ENCODE measurements around the gene SPCS2.
A peak's percentile ranks its signal among the peaks of the same experiment; 100 is the strongest.

SPCS2 gene

GRCh38 chr11:74948898-74949752 is at the start of gene SPCS2, which contains the start of gene XRRA1:
SPCS2 (plus strand) TSS chr11:74949266; CDS start chr11:74949286, 20 bp downstream.
XRRA1 (minus strand) TSS chr11:74949091; CDS start chr11:74940878, 8,213 bp downstream.
- no peak for TF ChIP-seq CTCF (IDR thresholded peaks at IDR 0.05; ENCODE audit: low read depth, low read length, missing control alignments)
- peak; percentile 97 for DNase-seq (ENCODE audit: low read depth)
- peak within 1 kb of the TSS; percentile 65 for H3K4me3 ChIP-seq (ENCODE audit: low read depth, low read length)

- no peak for DNase-seq (ENCODE audit: low read depth)
- no peak for TF ChIP-seq CTCF (IDR thresholded peaks at IDR 0.05; ENCODE audit: low read depth, low read length, missing control alignments)
- no peak overlapping the region for H3K4me3 ChIP-seq (ENCODE audit: low read depth, low read length)
These were observed 46.7 kb upstream of the SPCS2 start for GRCh38 chr11:74902342-74902741.

- H3K4me3 ChIP-seq (ENCODE audit: low read depth, low read length) = no peak overlapping the region
- TF ChIP-seq CTCF (IDR thresholded peaks at IDR 0.05; ENCODE audit: low read depth, low read length, missing control alignments) = no peak
- no peak for DNase-seq (ENCODE audit: low read depth)
These were observed 43.7 kb upstream of the SPCS2 start for GRCh38 chr11:74905326-74905725.

GRCh38 chr11:74909385-74909784 is 39.7 kb upstream of the SPCS2 start:
- TF ChIP-seq CTCF (IDR thresholded peaks at IDR 0.05; ENCODE audit: low read depth, low read length, missing control alignments) = no peak
- no peak overlapping the region for H3K4me3 ChIP-seq (ENCODE audit: low read depth, low read length)
- DNase-seq (ENCODE audit: low read depth) = no peak

GRCh38 chr11:74909812-74910211 is 39.3 kb upstream of the SPCS2 start:
- H3K4me3 ChIP-seq (ENCODE audit: low read depth, low read length) = no peak overlapping the region
- TF ChIP-seq CTCF (IDR thresholded peaks at IDR 0.05; ENCODE audit: low read depth, low read length, missing control alignments) = no peak
- DNase-seq (ENCODE audit: low read depth) = peak; percentile 21

GRCh38 chr11:74923125-74923524 is 25.9 kb upstream of the SPCS2 start:
- no peak overlapping the region for H3K4me3 ChIP-seq (ENCODE audit: low read depth, low read length)
- no peak for TF ChIP-seq CTCF (IDR thresholded peaks at IDR 0.05; ENCODE audit: low read depth, low read length, missing control alignments)
- DNase-seq (ENCODE audit: low read depth) = no peak

- no peak for DNase-seq (ENCODE audit: low read depth)
- TF ChIP-seq CTCF (IDR thresholded peaks at IDR 0.05; ENCODE audit: low read depth, low read length, missing control alignments) = no peak
- no peak overlapping the region for H3K4me3 ChIP-seq (ENCODE audit: low read depth, low read length)
These were observed 23.8 kb upstream of the SPCS2 start for GRCh38 chr11:74925281-74925680.
